GM12875 (cell line): ENCODE measurements around the gene AADACL2.

ENCODE experiments used
- H3K4me3 ChIP-seq: one replicate; pipeline ENCODE4 v1.5.1; 2011; ENCODE audit warnings: low read depth, low read length, control low read depth
- CTCF ChIP-seq: IDR thresholded peaks from 2 replicates; pipeline ENCODE4 v1.5.1; 2011; ENCODE audit warnings: low read depth, mild to moderate bottlenecking, control low read depth, inconsistent platforms, low read length, moderate library complexity, borderline replicate concordance; ENCODE audit not compliant: insufficient read depth

AADACL2 gene

GRCh38 chr3:151772825-151773480, 39.2 kb downstream of the AADACL2 start:
- no peak overlapping the region for H3K4me3 ChIP-seq
- TF ChIP-seq CTCF: no peak

GRCh38 chr3:151774235-151774634, 40.5 kb downstream of the AADACL2 start:
- no peak for TF ChIP-seq CTCF
- no peak overlapping the region for H3K4me3 ChIP-seq

GRCh38 chr3:151774910-151775309, 41.2 kb downstream of the AADACL2 start:
- no peak for TF ChIP-seq CTCF

GRCh38 chr3:151775314-151776258, 41.9 kb downstream of the AADACL2 start:
- H3K4me3 ChIP-seq: no peak overlapping the region
- TF ChIP-seq CTCF: no peak

More at GRCh38 chr3:151774910-151775309, 41.2 kb downstream of the AADACL2 start:
- no peak overlapping the region for H3K4me3 ChIP-seq

GRCh38 chr3:151776259-151776740, 42.6 kb downstream of the AADACL2 start:
- no peak overlapping the region for H3K4me3 ChIP-seq
- no peak for TF ChIP-seq CTCF

GRCh38 chr3:151777880-151778279, 44.2 kb downstream of the AADACL2 start:
- no peak for TF ChIP-seq CTCF
- H3K4me3 ChIP-seq: no peak overlapping the region
